Measurements from ENCODE around the gene PRAMEF9. TPM values are rescaled to one million over a fixed set of nuclear protein-coding genes. Genes with fewer than 3 reads are reported as not detected.

Gene PRAMEF9
- not detected in 2 replicates for total RNA-seq

GRCh38 chr1:13171548-13171947 is at the start of gene PRAMEF9:
Gene PRAMEF9, plus strand, starts transcription at chr1:13171848. Its CDS starts 3,433 bp downstream, at chr1:13175281.

GRCh38 chr1:13155909-13156308 is 15.7 kb upstream of the PRAMEF9 start, which contains the start of gene PRAMEF26:
Gene PRAMEF26, minus strand, starts transcription at chr1:13156009. Its CDS starts 2,914 bp downstream, at chr1:13153095.

GRCh38 chr1:13165531-13165930 is 6.1 kb upstream of the PRAMEF9 start, which contains the start of gene HNRNPCL4:
Gene HNRNPCL4, minus strand, starts transcription at chr1:13165631. Its CDS starts 164 bp downstream, at chr1:13165467.

GRCh38 chr1:13201309-13201708 is 29.7 kb downstream of the PRAMEF9 start, which contains the start of gene PRAMEF13:
Gene PRAMEF13, minus strand, starts transcription at chr1:13201409. Its CDS starts 1,820 bp downstream, at chr1:13199589.

GRCh38 chr1:13225675-13226204 is 54.1 kb downstream of the PRAMEF9 start, which contains the start of gene PRAMEF18:
Gene PRAMEF18, minus strand, starts transcription at chr1:13226154. Its CDS starts 48 bp downstream, at chr1:13226106.

Other genes starting within 250 kb of the PRAMEF9 start
- gene PRAMEF6, start 224.3 kb upstream of the PRAMEF9 start, total RNA-seq = not detected in 2 replicates
- gene PRAMEF27, start 115.3 kb upstream of the PRAMEF9 start, total RNA-seq = not detected in 2 replicates
- not detected in 2 replicates for gene HNRNPCL3, start 111.1 kb upstream of the PRAMEF9 start, total RNA-seq
- not detected in 2 replicates for gene PRAMEF25, start 101.1 kb upstream of the PRAMEF9 start, total RNA-seq
- gene HNRNPCL2, start 55.0 kb upstream of the PRAMEF9 start, total RNA-seq = not detected in 2 replicates
- gene PRAMEF26, start 15.8 kb upstream of the PRAMEF9 start, total RNA-seq = not detected in 2 replicates
- not detected in 2 replicates for gene HNRNPCL4, start 6.2 kb upstream of the PRAMEF9 start, total RNA-seq
- gene PRAMEF13, start 29.6 kb downstream of the PRAMEF9 start, total RNA-seq = not detected in 2 replicates
- gene PRAMEF18, start 54.3 kb downstream of the PRAMEF9 start, total RNA-seq = not detected in 2 replicates
- not detected in 2 replicates for gene PRAMEF5, start 82.3 kb downstream of the PRAMEF9 start, total RNA-seq
- not detected in 2 replicates for gene PRAMEF8, start 113.3 kb downstream of the PRAMEF9 start, total RNA-seq
- not detected in 2 replicates for gene PRAMEF33, start 131.7 kb downstream of the PRAMEF9 start, total RNA-seq
- gene PRAMEF15, start 143.7 kb downstream of the PRAMEF9 start, total RNA-seq = not detected in 2 replicates
- gene PRAMEF14, start 175.3 kb downstream of the PRAMEF9 start, total RNA-seq = not detected in 2 replicates
- gene PRAMEF19, start 200.1 kb downstream of the PRAMEF9 start, total RNA-seq = not detected in 2 replicates
- gene PRAMEF17, start 217.8 kb downstream of the PRAMEF9 start, total RNA-seq = not detected in 2 replicates
- gene PRAMEF20, start 238.6 kb downstream of the PRAMEF9 start, total RNA-seq = not detected in 2 replicates

All from bladder microvascular endothelial cell (primary cell).